Vagina (tissue), 2 donors: Measurements from ENCODE around the gene SCAF8. TPM values are rescaled to one million over a fixed set of nuclear protein-coding genes. Genes with fewer than 3 reads are reported as not detected.
"Not testable (repeated sequence)": the region's sequence is repeated elsewhere in the genome, so short reads cannot be mapped to it uniquely, and the experiment has no call there.

ENCODE experiments used
- DNase-seq, 2 donors: peaks; one replicate each; pipeline ENCODE4 v3.0.0-alpha.2; 2017; ENCODE audit errors: extremely low spot score in 2 of 2
- H3K27ac ChIP-seq: fragments of 200-600 bp; sonication (generic); one replicate; pipeline ENCODE4 v1.5.1; 2019
- H3K27me3 ChIP-seq: fragments of 200-600 bp; sonication (generic); one replicate; pipeline ENCODE4 v1.5.1; 2019
- H3K36me3 ChIP-seq, 2 donors: fragments of 200-600 bp; sonication (generic); one replicate each; pipeline ENCODE4 v1.5.1; 2017 to 2019
- H3K4me1 ChIP-seq: fragments of 200-600 bp; sonication (generic); one replicate; pipeline ENCODE4 v1.5.1; 2019
- H3K4me3 ChIP-seq, 2 donors: fragments of 200-600 bp; sonication (generic); 1 replicate in 1 of 2; 2 replicates in 1 of 2; pipeline ENCODE4 v1.5.1; 2016 to 2019
- H3K9me3 ChIP-seq: fragments of 200-600 bp; sonication (generic); one replicate; pipeline ENCODE4 v1.5.1; 2019
- POLR2A ChIP-seq, 2 donors: fragments of 450-650 bp; IDR thresholded peaks; one replicate each; pipeline ENCODE4 v1.6.1; 2017; ENCODE audit warnings: antibody characterized with exemption in 2 of 2, mild to moderate bottlenecking in 2 of 2, moderate library complexity in 2 of 2
- POLR2AphosphoS5 ChIP-seq, 2 donors: sonication (generic); formaldehyde crosslinking; IDR thresholded peaks; one replicate each; pipeline ENCODE4 v1.9.0; 2017; ENCODE audit warnings: antibody characterized with exemption in 2 of 2, mild to moderate bottlenecking in 2 of 2, low read depth in 1 of 2; ENCODE audit not compliant: insufficient read depth in 1 of 2
- intact Hi-C: fragments of 100-400 bp; cut with DNase I; formaldehyde crosslinking; loops from one replicate; pipeline ENCODE4 v1.15.1; 2023
- total RNA-seq: library from RNA; depleted of rRNA; stranded (reverse); fragments of >200 nt; gene quantifications from one replicate; pipeline ENCODE4 v1.2.3, GENCODE V29; 2016
- TF ChIP-seq, protein P1 (sequence below), 3 experiments: fragments of 450-650 bp in 2 of 3; fragments of 200-600 bp in 1 of 3; sonication (generic) in 1 of 3; IDR thresholded peaks; one replicate each; pipeline ENCODE4 v1.5.1; 2017 to 2019; ENCODE audit warnings: antibody characterized with exemption in 3 of 3, mild to moderate bottlenecking in 2 of 3, moderate library complexity in 2 of 3

Gene SCAF8
- total RNA-seq, 1 donor from 2014 or later = 37.8 TPM

DNA sequence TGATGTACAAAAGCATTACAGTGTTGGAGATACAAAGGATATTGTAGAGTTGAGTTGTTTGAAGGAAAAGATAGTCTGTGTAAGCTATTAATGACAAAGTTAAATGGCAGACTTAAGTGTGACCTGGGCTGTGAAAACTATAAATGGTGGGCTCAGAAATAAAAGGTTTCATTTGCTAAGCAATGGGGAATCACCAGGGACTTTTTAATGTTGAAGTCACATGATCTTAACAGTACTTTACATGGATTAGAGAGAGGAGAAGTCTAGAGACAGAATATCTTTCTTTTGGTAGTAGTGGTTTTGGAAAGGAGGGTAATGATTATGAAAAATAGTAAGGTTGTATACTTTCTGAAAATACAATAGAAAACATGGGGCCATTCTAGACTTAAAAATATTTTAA lies 67.1 kb downstream of the SCAF8 start:
- no peaks in the 10 kb centered on the region for H3K27me3 ChIP-seq
- no peaks in the 10 kb centered on the region for H3K4me1 ChIP-seq
- no peak overlapping the region for H3K4me3 ChIP-seq
- intact Hi-C loops = loop anchor here (10.0 kb wide), 2 partner anchors 66 to 126 kb away; partner anchors contain the start of gene SCAF8
- DNase-seq = no peak
- TF ChIP-seq POLR2A (IDR thresholded peaks at IDR 0.05) = no peak
- TF ChIP-seq, protein P1, sequence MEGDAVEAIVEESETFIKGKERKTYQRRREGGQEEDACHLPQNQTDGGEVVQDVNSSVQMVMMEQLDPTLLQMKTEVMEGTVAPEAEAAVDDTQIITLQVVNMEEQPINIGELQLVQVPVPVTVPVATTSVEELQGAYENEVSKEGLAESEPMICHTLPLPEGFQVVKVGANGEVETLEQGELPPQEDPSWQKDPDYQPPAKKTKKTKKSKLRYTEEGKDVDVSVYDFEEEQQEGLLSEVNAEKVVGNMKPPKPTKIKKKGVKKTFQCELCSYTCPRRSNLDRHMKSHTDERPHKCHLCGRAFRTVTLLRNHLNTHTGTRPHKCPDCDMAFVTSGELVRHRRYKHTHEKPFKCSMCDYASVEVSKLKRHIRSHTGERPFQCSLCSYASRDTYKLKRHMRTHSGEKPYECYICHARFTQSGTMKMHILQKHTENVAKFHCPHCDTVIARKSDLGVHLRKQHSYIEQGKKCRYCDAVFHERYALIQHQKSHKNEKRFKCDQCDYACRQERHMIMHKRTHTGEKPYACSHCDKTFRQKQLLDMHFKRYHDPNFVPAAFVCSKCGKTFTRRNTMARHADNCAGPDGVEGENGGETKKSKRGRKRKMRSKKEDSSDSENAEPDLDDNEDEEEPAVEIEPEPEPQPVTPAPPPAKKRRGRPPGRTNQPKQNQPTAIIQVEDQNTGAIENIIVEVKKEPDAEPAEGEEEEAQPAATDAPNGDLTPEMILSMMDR (IDR thresholded peaks at IDR 0.05) = no peak
- TF ChIP-seq POLR2AphosphoS5 (IDR thresholded peaks at IDR 0.05; ENCODE audit: insufficient read depth in 1 of 2, low read depth in 1 of 2) = no peak
- H3K9me3 ChIP-seq = no peaks in the 10 kb centered on the region
- H3K27ac ChIP-seq = no peak overlapping the region
- H3K36me3 ChIP-seq = no peaks in the 10 kb centered on the region

DNA sequence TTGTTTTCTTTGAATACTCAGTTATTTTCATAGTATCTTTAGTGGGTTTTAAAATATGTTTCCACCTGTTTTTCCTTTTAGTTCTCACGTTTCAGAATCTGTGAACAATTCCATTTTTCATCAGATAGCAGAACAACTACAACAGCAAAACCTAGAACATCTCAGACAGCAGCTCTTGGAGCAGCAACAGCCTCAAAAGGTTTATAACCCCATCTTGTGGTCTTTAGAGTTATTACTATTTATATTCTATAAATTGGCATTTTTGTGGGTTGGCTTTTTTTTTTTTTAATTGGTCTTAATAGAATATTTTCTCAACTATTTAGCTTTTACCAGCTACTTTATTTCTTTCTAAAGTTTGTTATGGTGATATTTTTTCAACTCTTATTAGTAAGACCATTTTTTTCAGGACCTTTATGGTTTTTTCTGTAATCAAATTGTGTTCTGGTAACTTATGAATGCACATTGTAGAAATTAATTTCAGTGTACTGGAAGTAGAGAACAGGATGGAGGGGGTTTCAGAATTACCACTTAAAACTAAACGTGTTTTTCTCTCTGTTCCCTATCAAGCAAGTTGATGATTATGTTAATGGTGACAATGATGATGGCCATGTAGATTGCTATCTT lies 72.2 kb downstream of the SCAF8 start:
- no peaks in the 10 kb centered on the region for H3K4me1 ChIP-seq
- intact Hi-C loops = loop anchor here (10.0 kb wide), 2 partner anchors 71 to 131 kb away; partner anchors contain the start of gene SCAF8
- H3K27me3 ChIP-seq = no peaks in the 10 kb centered on the region
- H3K27ac ChIP-seq = no peak overlapping the region
- peaks cover 0 to 35% of the 10 kb centered on the region in 2 donors for H3K36me3 ChIP-seq
- TF ChIP-seq, protein P1 (IDR thresholded peaks at IDR 0.05) = peak in 2 of 3 experiments; percentile 15 to 30
- TF ChIP-seq POLR2AphosphoS5 (IDR thresholded peaks at IDR 0.05; ENCODE audit: insufficient read depth in 1 of 2, low read depth in 1 of 2) = no peak
- no peaks in the 10 kb centered on the region for H3K9me3 ChIP-seq
- H3K4me3 ChIP-seq = no peak overlapping the region
- no peak for DNase-seq

DNA sequence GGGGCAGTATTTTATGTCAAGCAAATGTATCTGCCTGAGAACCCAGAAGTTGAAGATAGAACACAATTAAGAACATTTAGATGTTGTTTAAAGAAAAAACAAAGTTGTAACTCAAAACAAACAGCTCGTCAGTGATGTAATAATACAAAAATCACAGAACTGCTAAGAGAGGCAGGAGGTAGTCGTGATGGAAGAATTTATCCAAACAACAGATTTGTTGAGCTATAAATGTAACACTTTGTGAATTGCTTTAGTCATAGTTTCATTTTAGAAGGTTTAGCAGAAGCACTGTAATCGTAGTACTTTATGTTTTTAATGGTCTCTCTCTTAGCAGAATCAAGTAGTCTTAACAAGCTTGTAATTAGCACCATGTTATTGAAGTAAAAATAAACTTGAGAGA lies 73.6 kb downstream of the SCAF8 start:
- Histone ChIP-seq H3K27ac (no peak overlapping the region), H3K4me3 (no peak overlapping the region), H3K36me3 (peaks cover 0 to 49% of the 10 kb centered on the region in 2 donors), H3K9me3 (no peaks in the 10 kb centered on the region), H3K4me1 (no peaks in the 10 kb centered on the region), H3K27me3 (no peaks in the 10 kb centered on the region)
- intact Hi-C loops = loop anchor here (10.0 kb wide), 2 partner anchors 72 to 132 kb away; partner anchors contain the start of gene SCAF8
- TF ChIP-seq POLR2AphosphoS5 (IDR thresholded peaks at IDR 0.05; ENCODE audit: insufficient read depth in 1 of 2, low read depth in 1 of 2) (no peak), POLR2A (IDR thresholded peaks at IDR 0.05) (no peak)
- TF ChIP-seq, protein P1 (IDR thresholded peaks at IDR 0.05) = no peak
- no peak for DNase-seq

DNA sequence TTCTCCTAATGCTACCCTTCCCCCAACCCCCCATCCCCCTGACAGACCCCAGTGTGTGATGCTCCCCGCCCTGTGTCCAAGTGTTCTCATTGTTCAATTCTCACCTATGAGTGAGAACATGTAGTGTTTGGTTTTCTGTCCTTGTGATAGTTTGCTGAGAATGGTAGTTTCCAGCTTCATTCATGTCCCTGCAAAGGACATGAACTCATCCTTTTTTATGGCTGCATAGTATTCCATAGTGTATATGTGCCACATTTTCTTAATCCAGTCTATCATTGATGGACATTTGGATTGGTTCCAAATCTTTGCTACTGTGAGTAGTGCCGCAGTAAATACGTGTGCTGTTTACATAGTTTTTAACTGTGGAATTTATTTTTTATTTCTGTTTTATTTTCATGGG lies 78.4 kb downstream of the SCAF8 start:
- H3K9me3 ChIP-seq, DNase-seq, H3K4me1 ChIP-seq, intact Hi-C loops, H3K27ac ChIP-seq, H3K4me3 ChIP-seq, H3K27me3 ChIP-seq: not testable (repeated sequence)
- peaks cover 0 to 79% of the 10 kb centered on the region in 2 donors for H3K36me3 ChIP-seq

DNA sequence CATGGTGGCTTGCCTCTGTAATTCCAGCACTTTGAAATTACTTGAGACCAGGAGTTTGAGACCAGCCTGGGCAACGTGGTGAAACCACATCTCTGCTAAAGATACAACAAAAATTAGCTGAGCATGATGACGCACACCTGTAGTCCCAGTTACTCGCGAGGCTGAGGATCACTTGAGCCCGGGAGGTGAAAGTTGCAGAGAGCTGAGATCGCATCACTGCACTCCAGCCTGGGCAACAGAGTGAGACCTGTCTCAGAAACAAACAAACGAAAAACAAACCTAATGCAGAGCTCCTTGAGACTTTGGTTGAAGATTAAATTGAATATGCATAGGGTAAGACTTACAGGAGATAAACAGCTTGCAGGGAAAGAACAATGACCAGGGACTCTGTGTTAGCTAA lies 80.8 kb downstream of the SCAF8 start:
- intact Hi-C loops = no loop called here
- no peak overlapping the region for H3K4me3 ChIP-seq
- no peak for DNase-seq
- H3K36me3 ChIP-seq = peaks cover 0 to 75% of the 10 kb centered on the region in 2 donors
- no peaks in the 10 kb centered on the region for H3K27me3 ChIP-seq
- H3K27ac ChIP-seq = no peak overlapping the region
- TF ChIP-seq POLR2A (IDR thresholded peaks at IDR 0.05) (no peak), POLR2AphosphoS5 (IDR thresholded peaks at IDR 0.05; ENCODE audit: insufficient read depth in 1 of 2, low read depth in 1 of 2) (no peak)
- TF ChIP-seq, protein P1 (IDR thresholded peaks at IDR 0.05) = no peak
- peaks cover 7% of the 10 kb centered on the region for H3K4me1 ChIP-seq
- H3K9me3 ChIP-seq = no peaks in the 10 kb centered on the region
